Endothelial cell (in vitro differentiated cells): ENCODE data around the gene PLEKHA7. TPM values are rescaled to one million over a fixed set of nuclear protein-coding genes. Genes with fewer than 3 reads are reported as not detected.

ENCODE experiments used
- DNase-seq: peaks from one replicate; pipeline ENCODE4 v3.0.0; 2021; ENCODE audit warnings: low spot score
- H3K27ac Mint-ChIP-seq: one replicate; pipeline ENCODE4 v1.8.0; 2021; ENCODE audit warnings: mixed read lengths, inconsistent platforms; ENCODE audit not compliant: unreplicated experiment
- H3K27me3 Mint-ChIP-seq: one replicate; pipeline ENCODE4 v1.8.0; 2021; ENCODE audit warnings: mild to moderate bottlenecking, moderate library complexity, mixed read lengths, inconsistent platforms; ENCODE audit not compliant: unreplicated experiment
- H3K36me3 Mint-ChIP-seq: one replicate; pipeline ENCODE4 v1.8.0; 2021; ENCODE audit warnings: mild to moderate bottlenecking, low read depth, mixed read lengths, inconsistent platforms; ENCODE audit not compliant: unreplicated experiment
- H3K4me1 Mint-ChIP-seq: one replicate; pipeline ENCODE4 v1.8.0; 2021; ENCODE audit warnings: mild to moderate bottlenecking, mixed read lengths, inconsistent platforms; ENCODE audit not compliant: unreplicated experiment
- H3K4me3 Mint-ChIP-seq: one replicate; pipeline ENCODE4 v1.8.0; 2021; ENCODE audit warnings: mild to moderate bottlenecking, mixed read lengths, inconsistent platforms; ENCODE audit not compliant: unreplicated experiment
- H3K9me3 Mint-ChIP-seq: one replicate; pipeline ENCODE4 v1.8.0; 2021; ENCODE audit warnings: mixed read lengths, inconsistent platforms; ENCODE audit not compliant: unreplicated experiment
- total RNA-seq: library from RNA; stranded (reverse); fragmentation: NEBNext Ultra II Directional; extraction: Animal tissue kit (Norgen Biotek cat#: 25700); gene quantifications from one replicate; pipeline ENCODE4 v1.2.1, GENCODE V29; 2021; ENCODE audit not compliant: unreplicated experiment
- TF ChIP-seq, protein P1 (sequence below): fragments of 200-600 bp; sonication (generic); IDR thresholded peaks from one replicate; pipeline ENCODE4 v1.5.0; 2021; ENCODE audit warnings: antibody characterized with exemption; ENCODE audit not compliant: unreplicated experiment

Gene PLEKHA7
- total RNA-seq, 1 donor from 2014 or later: 8.2 TPM

- Mint-ChIP-seq H3K4me1 (no peaks in the 10 kb centered on the region), H3K27me3 (peaks cover 2% of the 10 kb centered on the region), H3K36me3 (no peaks in the 10 kb centered on the region), H3K27ac (no peak overlapping the region), H3K4me3 (no peak overlapping the region), H3K9me3 (no peaks in the 10 kb centered on the region)
- DNase-seq: no peak
- TF ChIP-seq, protein P1, sequence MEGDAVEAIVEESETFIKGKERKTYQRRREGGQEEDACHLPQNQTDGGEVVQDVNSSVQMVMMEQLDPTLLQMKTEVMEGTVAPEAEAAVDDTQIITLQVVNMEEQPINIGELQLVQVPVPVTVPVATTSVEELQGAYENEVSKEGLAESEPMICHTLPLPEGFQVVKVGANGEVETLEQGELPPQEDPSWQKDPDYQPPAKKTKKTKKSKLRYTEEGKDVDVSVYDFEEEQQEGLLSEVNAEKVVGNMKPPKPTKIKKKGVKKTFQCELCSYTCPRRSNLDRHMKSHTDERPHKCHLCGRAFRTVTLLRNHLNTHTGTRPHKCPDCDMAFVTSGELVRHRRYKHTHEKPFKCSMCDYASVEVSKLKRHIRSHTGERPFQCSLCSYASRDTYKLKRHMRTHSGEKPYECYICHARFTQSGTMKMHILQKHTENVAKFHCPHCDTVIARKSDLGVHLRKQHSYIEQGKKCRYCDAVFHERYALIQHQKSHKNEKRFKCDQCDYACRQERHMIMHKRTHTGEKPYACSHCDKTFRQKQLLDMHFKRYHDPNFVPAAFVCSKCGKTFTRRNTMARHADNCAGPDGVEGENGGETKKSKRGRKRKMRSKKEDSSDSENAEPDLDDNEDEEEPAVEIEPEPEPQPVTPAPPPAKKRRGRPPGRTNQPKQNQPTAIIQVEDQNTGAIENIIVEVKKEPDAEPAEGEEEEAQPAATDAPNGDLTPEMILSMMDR: no peak
These were observed 169.9 kb downstream of the PLEKHA7 start for GRCh38 chr11:16844268-16844771.

- H3K27ac Mint-ChIP-seq: no peak overlapping the region
- no peak overlapping the region for H3K4me3 Mint-ChIP-seq
- no peak for DNase-seq
- no peaks in the 10 kb centered on the region for H3K9me3 Mint-ChIP-seq
- no peaks in the 10 kb centered on the region for H3K36me3 Mint-ChIP-seq
- TF ChIP-seq, protein P1: no peak
- no peaks in the 10 kb centered on the region for H3K4me1 Mint-ChIP-seq
- peaks cover 2% of the 10 kb centered on the region for H3K27me3 Mint-ChIP-seq
These were observed 170.9 kb downstream of the PLEKHA7 start for GRCh38 chr11:16843294-16843693.

DNA sequence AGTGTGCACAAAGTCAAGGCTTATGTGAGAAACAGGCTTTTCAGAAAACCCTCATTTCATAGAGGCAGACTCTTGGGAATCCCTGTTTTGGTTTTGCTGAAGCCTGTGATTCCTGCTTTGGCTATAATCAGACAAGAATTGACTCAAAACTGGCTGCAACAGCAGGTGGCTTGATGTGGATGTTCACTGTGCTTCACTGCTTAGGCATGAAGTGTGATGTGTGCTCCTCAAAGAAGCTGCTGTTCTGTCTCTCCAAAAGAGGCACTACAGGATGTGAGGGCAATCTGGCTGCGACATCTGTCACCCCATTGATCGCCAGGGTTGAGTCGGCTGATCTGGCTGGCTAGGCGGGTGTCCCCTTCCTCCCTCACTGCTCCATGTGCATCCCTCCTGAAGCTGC, 172.2 kb downstream of the PLEKHA7 start:
- Mint-ChIP-seq H3K36me3 (no peaks in the 10 kb centered on the region), H3K4me3 (no peak overlapping the region), H3K27ac (no peak overlapping the region), H3K4me1 (no peaks in the 10 kb centered on the region), H3K27me3 (no peaks in the 10 kb centered on the region), H3K9me3 (no peaks in the 10 kb centered on the region)
- DNase-seq: no peak
- TF ChIP-seq, protein P1: no peak

DNA sequence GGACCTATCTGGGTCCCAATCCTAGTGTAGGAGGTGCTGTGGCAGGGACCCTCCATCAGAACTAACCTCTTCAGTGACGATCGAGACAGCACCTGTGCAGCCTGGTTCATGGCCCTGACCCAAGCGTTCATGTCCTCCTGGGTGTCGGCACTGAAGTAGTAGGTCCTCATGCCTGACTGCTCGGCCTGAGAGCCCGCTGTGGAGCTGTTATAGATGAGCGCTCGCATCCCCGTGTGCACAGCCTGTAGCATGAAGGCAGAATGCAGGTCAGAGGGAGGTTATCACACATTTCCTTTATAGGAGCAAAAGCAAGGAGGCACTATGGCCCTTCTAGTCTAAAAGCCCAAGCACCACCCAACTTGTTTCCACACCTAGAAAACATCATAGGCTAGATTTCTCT, 172.7 kb downstream of the PLEKHA7 start:
- H3K27me3 Mint-ChIP-seq: no peaks in the 10 kb centered on the region
- H3K4me3 Mint-ChIP-seq: no peak overlapping the region
- no peak overlapping the region for H3K27ac Mint-ChIP-seq
- no peak for DNase-seq
- H3K36me3 Mint-ChIP-seq: no peaks in the 10 kb centered on the region
- no peaks in the 10 kb centered on the region for H3K9me3 Mint-ChIP-seq
- H3K4me1 Mint-ChIP-seq: no peaks in the 10 kb centered on the region
- TF ChIP-seq, protein P1: no peak

- Mint-ChIP-seq H3K4me3 (no peak overlapping the region), H3K27ac (no peak overlapping the region), H3K4me1 (no peaks in the 10 kb centered on the region), H3K9me3 (no peaks in the 10 kb centered on the region), H3K36me3 (no peaks in the 10 kb centered on the region), H3K27me3 (no peaks in the 10 kb centered on the region)
- no peak for DNase-seq
- TF ChIP-seq, protein P1: no peak
These were observed 173.3 kb downstream of the PLEKHA7 start for GRCh38 chr11:16840951-16841350.
